Kidney capillary endothelial cell (primary cell): ENCODE data around the gene LITAF.
A peak's percentile ranks its signal among the peaks of the same experiment; 100 is the strongest.
"Not testable (repeated sequence)": the region's sequence is repeated elsewhere in the genome, so short reads cannot be mapped to it uniquely, and the experiment has no call there.

Source experiments
- DNase-seq: peaks from one replicate; pipeline ENCODE4 v3.0.0-alpha.2; 2018; ENCODE audit warnings: low spot score

Gene LITAF

DNA sequence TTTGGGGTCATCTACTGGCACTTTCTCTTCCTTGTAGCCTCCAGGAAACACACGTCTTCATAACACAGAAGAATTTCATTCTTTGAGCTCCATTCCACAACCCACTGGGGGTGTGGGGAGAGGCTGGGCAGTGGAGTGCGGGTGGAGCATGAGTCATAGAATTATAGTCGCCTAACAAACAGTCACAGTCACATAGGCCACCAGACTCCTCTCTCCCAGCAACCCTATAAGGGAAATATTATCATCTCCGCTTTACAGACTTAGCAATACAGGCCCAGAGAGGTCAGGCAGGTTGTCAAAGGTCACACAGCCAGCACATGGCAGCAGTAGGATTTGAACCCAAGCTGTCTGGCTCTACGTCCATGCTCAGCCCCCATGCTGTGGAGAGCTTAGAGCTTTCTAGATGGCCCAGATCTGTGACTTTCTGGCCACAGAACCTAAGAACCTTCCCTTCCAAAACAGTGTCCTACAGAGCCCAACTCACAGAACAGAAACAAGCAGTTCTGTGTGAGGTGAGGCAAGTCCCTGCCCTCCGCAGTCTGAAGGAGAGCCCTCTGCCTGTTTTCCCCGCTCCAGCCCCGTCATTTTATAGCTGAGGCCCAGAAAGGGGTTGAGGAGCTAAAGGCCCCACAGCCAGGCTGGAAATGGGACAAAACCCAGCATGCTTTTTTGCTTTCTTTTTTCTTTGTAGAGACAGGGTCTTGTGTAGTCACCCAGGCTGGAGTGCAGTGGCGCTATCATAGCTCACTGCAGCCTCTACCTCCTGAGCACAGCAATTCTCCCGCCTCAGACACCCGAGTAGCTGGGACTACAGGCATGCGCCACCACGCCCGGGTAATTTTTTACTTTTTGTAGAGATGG is 10.7 kb upstream of the LITAF start:
- peak; percentile 12 for DNase-seq

DNA sequence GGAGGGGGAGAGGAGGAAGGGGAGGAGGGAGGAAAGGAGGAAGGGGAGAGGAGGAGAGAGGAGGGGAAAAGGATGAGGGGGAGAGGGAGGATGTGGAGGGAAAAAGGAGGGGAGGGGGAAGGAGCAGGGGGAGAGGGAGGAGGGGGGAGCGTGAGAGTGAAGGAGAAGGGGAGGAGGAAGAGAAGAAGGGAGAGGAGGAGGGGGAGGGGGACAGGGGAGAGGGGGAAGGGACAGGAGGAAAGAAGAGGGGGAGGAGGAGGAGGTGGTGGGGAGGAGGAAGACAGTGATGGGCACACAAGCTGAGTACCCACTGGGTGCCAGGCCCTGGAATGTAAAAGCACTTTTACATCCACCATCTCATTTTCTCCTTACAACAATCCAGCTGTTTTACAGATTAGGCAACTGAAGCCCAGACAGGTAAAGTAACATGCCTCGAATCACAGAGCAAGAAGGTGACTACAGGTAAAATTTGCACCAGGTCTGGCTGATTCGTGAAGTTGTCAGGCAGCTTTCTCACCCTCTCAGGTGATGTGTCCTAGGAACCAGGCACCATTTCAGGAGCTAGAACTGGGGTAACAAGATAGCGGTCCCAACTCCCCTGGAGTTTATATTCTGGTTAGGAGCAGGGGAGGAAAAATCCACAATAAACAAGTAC is 10.0 kb upstream of the LITAF start:
- no peak for DNase-seq

DNA sequence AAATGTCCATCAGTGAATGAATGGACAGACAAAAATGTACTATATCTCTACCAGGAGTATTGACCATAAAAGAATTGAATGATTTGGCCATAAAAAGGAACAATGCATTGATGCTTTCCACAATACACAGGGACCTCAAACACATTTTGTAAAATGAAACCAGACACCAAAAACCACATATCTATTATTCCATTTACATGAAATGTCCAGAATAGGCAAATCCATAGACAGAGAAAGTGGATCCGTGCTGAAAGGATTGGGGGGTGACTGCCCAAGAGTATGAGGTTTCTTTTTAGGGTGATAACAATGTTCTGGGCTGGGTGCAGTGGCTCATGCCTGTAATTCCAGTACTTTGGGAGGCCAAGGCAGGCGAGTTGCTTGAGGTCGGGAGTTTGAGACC is 6.9 kb upstream of the LITAF start:
- no peak for DNase-seq

DNA sequence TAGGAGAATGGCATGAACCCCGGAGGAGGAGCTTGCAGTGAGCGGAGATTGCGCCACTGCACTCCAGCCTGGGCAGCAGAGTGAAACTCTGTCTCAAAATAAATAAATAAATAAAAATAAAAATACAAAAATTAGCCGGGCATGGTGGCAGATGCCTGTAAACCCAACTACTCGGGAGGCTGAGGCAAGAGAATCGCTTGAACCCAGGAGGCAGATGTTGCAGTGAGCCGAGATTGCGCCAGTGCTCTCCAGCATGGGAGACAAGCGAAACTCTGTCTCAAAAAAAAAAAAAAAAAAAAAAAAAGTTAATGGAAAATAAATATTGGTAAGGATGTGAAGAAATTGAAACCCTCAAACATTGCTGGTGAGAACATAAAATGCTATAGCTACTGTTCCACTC is 6.4 kb upstream of the LITAF start:
- DNase-seq: not testable (repeated sequence)

DNA sequence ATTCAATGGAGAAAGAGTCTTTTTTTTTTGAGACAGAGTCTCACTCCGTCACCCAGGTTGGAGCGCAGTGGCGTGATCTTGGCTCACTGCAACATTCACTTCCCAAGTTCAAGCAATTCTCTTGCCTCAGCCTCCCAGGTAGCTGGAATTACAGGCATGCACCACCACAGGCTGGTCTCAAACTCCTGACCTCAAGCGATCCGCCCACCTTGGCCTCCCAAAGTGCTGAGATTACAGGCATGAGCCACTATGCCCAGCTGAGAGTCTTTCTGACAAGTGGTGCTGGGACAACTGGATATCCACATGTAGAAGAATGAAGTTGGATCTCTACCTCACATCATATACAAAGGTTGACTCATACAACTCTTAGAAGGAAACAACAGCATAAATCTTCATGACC is 4.9 kb upstream of the LITAF start:
- DNase-seq: not testable (repeated sequence)

DNA sequence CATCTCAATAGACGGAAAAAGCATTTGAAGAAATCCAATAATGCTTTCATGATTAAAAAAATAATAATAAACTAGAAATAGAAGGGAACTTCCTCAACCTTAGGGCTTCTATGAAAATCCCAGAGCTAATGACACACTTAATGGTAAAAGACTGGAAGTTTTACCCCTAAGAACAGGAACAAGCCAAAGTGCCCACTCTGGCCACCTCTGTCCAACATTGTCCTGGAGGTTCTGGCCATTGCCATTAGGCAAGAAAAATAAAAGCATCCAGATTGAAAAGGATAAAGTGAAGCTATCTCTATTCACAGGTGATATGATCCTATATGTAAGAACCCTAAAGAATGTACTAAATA is 2.5 kb upstream of the LITAF start:
- DNase-seq: no peak

DNA sequence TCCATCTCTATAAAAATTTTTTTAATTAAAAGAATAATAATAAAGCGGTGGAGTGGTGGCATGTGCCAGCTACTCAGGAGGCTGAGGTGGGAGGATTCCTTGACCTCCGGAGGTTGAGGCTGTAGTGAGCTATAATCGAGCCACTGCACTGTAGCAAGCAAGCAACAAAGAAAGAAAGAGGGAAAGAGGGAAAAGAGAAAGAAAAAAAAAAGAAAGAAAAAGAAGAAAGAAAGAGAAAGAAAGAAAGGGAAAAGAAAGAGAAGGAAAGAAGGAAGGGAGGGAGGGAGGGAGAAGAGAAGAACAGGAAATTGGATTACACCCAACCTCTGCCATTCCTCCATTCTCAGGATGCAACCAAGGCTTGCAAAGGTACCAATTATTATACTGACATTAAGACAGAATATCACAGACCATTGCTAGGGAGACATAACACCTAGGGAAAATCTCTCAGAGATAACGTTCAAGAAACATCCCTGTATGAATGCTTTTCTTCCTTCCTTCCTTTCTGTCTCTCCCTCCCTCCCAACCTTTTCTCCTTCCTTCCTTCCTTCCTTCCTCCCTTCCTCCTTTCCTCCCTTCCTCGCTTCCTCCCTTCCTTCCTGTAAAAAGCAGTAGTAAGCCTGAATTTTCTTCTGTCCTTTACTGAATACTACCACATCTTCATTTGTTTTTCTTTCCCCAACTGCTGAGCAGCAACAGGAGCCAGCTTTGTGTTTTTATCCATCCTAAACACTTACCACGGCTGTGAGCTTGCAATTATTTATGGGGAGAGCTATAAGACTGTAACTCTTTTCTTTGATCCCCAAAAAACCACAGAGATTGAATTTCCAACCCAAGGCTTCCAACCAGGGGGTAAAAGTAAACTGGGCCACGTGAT is 1.8 kb upstream of the LITAF start:
- DNase-seq: no peak

DNA sequence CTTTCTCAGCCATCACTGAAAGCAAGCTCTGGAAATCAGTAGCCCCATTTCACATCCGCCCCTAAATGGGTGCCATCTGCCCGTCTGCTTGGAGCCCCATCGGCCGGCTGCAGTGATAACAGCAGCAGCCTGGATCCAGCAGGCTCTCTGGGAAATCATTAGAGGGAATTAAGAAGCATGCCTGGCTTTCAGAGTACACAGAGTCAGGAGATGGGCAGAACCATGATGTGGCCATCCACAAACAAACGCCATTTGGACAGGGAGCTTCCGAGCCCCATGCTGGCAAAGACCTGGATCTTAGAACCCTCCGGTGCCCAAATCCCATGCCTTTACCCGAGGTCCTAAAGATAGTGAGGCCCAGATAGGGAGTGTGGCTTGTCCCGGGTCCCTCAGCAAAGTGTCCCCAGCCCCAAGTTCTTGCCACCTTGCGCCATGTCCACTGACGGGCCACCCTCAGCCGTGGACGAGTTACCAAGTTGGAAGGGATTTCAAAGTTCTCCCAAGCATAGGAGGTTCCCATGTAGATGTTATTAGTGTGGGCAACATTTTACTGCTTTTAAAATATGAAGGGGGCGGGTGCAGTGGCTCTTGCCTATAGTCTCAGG is 1.0 kb upstream of the LITAF start:
- DNase-seq: no peak

DNA sequence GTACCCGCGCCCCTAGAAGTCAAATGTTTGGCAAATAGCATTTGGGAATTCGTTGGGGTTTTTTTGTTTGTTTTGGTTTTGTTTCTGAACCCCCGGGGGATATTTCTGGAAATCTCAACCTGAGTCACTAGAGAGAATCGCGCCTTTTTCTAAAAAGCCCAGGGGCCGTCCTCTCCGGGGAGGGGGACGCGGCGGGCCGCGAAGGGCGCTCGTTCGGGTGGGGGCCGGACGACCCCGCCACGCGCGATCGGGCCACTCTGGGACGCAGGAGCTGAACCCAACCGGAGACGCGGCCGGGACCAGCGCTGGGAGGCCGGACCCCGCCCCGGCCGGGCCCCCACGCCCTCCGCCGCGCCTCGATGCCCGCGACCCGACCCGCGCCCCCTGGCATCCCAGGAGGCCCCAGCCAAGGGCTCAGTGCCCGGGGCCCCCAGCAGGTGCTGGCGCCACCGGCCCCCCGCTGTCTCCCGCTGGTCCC is 302 bp downstream of the LITAF start:
- no peak for DNase-seq

DNA sequence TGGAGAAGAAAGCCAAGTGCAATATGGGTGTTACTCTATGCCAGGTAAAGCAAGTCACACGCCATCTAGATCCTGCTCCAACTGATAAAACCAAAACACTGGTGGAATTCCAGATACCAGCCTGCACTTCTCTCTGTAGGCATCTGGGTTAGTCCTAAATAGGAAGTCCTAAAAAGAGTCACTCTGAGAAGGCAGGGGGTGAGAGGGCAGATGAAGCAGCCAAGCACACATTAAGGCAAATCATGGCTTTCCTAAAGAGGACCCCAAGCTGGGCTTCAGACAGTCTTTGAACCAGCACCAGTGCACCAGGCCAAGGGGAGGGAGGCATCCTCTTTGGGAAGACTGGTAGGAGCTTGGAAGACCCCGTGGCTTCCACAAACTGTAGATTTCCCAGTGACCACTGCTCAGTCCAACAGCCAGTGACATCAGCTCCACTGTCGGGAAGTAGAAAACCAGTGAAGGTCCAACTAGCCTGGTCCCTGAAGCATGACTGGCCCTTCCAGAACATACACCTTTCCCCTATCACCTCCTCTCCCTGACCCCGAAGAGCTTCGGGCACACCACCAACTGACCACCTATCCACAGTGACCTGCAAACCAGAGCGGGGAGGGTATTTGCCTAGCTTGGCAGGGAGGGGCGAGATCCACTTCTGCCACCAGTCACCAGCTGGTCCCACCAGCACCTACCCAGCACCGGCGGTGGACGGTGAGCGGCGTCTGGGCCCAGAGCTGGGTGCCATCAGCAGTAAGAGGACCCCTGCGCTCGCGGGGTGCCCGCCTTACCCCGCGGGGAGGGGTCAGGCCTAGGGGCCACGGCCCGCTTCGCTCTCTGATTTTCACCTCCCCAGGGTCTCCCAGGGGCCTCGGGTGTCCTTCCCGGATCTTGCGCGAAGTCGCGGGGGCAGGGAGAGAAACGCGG is 1.0 kb downstream of the LITAF start:
- DNase-seq: no peak

DNA sequence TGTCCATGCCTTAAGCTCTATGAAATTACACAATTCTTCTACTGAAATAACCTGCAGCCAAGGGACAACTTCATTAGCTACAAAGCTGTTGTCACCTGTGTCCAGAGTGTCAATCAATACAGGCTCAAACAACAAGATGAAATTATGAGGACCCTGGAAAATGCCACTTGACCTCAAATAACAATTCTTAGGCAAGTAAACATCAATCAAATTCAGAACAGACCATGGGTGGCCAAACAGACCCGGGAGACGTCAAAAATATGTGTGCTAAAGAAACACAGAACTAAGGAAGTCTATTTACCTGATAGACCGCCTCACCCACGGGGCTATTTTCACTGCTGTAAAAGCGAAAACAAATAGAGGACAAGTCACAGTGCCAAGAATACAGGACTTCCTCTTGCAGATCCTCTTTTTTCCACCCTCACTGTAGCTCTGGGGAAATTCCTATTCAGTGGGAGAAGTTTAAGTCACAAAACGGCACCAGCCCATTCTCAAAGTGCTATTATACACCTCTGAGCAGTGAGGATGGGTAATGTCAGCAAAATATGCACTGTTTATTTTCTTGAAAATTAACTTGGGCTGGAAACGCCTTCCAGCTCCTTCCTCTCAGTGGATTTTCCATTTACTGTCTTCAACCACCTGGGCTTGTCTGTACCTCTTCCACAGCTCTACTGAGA is 2.7 kb downstream of the LITAF start:
- no peak for DNase-seq

DNA sequence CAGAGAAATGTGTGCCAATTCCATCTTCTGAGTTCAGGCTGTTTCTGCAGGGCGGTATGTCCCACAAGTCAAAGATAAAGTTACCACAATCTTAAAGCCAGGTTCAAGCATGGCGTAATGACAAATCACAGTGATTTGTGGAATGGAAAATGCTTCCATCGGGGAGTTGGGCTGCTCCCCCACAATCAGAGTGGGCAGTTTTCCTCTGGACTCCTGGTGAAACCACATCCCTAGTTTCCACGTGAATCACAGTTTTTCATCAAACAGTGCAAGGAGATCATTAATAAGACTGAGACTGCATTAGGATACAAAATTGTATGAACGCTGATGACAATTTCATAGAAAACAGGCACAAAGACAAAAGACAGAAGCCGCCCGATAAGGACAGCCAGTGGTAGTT is 3.6 kb downstream of the LITAF start:
- no peak for DNase-seq

DNA sequence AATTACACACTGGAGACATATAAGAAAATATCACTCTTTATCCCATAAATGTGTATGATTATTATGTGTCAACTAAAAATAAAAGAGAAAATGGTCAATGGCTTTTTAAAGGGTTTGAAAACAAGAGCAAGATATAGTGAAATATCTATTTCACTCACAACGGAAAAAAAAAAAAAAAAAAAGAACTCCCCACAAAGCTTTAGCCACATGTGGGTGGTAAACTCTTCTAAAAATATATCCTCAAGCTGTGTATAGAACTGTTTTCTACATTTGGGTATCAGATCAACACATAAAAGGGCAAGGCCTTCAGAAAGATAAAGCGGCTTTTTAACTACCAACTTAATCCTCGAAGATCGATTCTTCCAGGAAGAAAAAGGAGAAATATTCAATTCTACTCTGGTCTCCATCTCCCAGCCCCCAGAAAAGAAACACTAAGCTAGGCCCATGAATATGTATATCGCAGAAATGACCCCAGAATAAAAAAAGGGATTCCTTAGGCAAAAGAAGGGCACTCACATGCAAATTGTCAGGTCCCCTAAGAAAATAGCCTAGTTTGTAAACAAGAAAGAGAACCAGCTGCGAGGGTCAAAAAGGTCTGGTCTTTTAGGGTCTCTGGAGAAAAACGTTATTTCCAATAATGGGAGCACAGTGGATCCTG is 4.4 kb downstream of the LITAF start:
- DNase-seq: no peak

DNA sequence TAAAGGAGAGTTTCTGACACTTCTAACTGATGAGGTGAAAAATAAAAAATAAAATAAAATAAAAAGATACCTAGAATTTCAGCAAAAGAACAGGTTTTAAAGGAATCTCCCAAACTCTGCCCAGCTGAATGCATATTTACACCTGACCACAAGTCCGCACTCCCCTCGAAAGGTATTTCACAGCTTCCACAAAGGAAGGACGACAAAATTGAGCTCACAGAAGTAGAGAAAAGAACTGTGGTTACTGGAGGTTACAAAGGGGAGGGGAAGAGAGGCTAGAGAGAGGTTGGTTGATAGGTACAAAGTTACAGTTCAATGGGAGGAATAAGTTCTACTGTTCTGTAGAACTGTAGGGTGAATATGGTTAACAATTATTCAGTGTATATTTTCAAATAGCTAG is 5.0 kb downstream of the LITAF start:
- no peak for DNase-seq

DNA sequence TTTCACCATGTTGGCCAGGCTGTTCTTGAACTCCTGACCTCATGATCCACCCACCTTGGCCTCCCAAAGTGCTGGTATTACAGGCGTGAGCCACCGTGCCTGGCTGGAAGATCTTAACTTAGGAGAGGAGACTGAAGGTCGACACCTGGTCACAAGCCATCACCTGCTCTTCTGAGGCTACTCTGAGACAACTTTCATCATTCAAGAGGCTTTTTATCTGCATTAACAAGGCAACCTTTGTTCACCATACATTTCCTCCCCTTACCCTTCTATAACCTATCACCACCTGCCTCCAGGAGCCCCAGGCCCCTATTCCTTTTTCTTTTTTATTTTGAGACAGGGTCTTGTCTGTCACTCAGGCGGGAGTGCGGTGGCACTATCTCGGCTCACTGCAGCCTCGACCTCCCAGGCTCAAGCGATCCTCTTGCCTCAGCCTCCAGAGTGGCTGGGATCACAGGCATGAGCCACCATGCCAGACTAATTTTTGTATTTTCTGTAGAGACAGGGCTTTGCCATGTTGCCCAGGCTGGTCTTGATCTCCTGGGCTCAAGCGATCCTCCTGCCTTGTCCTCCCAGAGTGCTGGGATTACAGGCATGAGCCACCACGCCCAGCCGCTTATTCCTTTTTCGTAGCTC is 6.2 kb downstream of the LITAF start:
- no peak for DNase-seq

DNA sequence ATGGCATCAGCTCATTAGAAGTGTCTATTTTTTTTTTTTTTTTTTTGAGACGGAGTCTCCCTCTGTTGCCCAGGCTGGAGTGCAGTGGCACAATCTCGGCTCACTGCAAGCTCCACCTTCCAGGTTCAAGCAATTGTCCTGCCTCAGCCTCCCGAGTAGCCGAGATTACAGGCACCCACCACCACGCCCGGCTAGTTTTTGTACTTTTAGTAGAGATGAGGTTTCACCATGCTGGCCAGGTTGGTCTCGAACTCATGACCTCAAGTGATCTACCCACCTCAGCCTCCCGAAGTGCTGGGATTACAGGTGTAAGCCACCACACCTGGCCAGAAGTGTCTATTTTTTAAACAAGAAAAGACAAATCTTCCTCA is 9.4 kb downstream of the LITAF start:
- not testable (repeated sequence) for DNase-seq

DNA sequence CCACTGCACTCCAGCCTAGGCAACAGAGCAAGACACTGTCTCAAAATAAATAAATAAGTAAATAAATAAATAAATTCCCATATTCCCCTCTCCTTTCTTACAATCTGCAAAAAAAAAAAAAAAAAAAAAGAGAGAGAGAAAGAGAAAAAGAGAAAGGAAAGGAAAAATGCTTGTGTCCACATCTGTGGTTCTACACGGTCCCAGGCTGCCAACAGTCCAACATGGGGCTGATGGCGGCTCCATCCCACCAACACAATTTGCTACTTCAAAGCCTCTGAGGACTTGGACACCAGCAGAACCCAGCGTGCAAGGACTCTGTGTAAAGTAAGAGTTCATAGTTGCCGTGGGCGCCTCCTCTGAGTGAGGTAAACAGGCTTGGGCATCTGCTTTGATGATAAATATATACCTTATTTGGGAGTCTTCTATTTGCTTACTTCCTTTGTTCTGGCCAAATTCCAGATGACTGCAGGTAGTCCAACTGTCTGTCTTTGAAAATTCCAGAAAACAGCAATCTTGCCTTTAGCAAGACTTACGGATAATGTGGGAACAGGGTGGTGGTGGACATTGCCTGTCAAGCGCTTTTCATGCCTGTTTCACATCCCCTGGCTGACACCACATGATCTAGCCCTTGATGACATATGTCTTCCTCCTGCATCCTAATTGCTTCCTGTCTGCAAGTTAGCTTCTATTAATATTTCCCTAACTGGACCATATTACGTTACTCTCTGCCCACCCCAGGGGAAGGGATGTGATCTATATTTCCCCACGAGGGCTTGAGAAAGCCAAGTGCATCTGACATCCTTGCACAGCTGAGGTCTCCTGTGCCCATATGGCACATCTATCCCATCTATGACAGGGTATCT is 10.1 kb downstream of the LITAF start:
- DNase-seq: peak; percentile 38

DNA sequence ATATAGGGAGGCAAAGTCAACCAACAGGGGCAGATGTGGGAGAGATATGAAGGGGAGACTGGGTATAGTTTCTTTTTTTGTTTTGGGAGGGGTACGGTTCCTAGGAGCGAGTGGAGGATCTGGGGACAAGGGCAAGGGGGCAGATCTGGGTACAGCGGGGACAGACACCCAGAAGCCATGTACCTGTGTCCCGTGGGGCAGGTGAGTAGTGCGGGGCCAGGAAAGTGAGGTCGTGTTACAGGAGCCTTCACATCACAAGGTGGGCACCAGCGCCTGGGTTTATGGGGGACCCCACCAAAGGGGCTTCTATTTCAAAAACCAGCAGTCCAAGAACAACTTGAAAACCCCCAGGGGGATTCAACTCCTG is 11.5 kb downstream of the LITAF start:
- no peak for DNase-seq
